Raji (cell line): Measurements from ENCODE around the gene CCDC171.

ENCODE experiments used
- POLR2A ChIP-seq: IDR thresholded peaks from 2 replicates; pipeline ENCODE4 v1.6.1; 2011; ENCODE audit warnings: low read depth, low read length, control low read depth; ENCODE audit not compliant: insufficient read depth

Gene CCDC171

DNA sequence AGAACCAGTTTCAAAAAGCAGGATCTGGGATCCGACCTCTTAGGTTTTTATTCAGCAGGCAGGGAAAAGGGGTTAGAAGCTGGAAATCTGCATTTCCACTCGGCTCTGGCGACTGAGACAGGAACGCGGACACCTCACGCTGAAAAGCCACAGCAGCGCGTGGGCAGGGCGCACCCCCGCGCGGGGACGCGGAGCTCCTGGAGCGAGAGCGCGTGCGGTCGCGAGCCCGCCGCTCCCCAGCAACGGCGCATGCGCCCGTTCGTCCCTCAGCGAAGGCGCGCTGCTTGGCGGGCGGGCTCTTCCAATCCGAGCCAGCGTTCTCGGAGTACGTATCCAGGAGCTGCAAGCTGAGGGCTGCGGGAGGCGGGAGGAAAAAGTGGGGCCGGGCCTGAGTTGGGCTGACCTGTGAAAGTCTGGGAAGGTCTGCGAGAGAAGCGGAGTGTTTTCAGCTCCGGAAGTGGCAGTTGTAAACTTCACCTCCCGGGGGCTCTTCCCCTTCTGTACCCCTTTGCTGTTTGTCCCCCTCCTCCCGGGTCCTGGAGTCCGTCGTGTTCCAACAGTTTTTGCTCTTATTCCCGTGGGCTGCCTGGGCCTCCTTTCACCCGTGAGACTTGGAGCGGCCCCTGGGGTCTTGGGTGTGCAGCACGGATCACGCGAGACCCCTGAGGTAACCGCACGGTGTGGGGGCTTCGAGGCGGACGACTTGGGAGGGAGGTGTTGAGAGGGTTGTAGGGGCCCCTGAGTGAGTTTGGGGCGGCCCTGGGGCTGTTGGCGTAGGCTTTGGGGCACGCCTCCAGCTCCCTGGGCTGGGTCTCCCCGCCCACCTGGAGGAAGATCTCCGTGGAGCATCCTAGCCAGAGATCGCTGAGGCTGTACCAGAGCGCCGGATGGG, at the start of gene CCDC171:
Gene CCDC171, plus strand, starts transcription at position 408 of the 892 bp plus-strand sequence. CDS start 11,046 bp downstream, outside the sequence.
- TF ChIP-seq POLR2A: peak; percentile 94

GRCh38 chr9:15505921-15506320, 46.9 kb upstream of the CCDC171 start:
- no peak for TF ChIP-seq POLR2A

DNA sequence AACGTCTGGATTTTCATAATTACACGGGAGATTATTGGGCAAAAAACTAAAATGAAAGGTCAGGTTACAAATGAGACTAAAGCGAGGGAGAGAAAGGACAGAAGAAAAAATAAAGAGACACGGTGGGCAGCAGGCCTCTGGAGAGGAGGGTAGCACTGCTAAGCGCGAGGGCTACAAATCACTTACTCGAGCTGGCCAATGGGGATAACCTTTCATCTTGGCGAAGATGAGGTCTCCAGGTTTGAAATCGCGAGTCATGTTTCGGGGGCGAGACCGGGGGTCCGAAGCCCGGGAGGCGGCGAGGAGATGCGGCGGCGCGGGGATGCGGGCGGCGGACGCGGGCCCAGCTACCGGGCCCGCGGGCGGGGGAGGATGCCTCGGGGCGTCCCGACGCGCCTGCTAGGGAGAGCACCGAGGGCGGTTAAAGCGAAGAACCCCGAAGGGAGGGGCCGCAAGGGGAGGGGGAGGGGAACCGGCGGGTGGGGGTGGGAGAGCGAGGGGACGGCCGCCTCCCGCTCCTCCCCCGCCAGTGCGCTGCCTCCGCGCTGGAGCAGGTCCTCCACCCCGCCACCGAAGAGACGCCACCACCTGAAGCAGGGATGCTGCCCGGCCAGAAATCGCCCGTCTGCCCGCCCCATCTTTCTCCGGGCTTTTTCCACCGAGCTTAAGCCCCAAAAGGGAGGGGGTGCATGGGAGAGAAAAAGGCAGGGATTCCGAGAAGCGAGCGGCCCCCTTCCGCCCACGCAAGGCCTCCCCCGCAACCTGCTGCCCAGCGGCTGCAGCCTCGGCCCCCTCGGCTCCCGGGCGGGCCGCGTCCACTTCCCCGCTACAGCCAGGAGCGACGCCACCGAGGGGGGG, 42.7 kb upstream of the CCDC171 start:
- TF ChIP-seq POLR2A: no peak

GRCh38 chr9:15510789-15511575, 41.9 kb upstream of the CCDC171 start, which contains the start of gene PSIP1:
PSIP1 (minus strand) TSS chr9:15510970; CDS start chr9:15510188, 782 bp downstream.
- TF ChIP-seq POLR2A: peak; percentile 79

GRCh38 chr9:15512204-15512603, 40.6 kb upstream of the CCDC171 start:
- TF ChIP-seq POLR2A: no peak

- no peak for TF ChIP-seq POLR2A
These were observed 40.0 kb upstream of the CCDC171 start for GRCh38 chr9:15512889-15513288.

DNA sequence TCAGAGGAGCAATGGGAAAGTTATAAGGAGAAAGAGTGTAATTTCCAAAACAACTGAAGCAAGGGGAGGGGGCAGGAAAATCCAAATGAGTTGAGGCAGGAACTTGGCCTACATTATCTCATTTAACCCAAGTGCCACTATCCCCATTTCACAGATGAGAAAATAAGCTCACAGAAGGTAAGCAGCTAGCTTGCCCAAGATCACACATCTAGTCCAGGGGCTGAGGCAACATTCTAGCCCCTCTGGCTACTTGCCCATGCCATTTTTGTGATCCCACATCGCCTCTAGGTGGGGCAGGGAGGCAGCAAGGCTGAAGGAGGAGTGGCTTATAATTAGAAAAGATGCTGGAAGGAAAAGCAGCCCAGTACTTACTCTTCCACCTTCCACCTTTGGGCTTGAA, 39.5 kb upstream of the CCDC171 start:
- TF ChIP-seq POLR2A: no peak

DNA sequence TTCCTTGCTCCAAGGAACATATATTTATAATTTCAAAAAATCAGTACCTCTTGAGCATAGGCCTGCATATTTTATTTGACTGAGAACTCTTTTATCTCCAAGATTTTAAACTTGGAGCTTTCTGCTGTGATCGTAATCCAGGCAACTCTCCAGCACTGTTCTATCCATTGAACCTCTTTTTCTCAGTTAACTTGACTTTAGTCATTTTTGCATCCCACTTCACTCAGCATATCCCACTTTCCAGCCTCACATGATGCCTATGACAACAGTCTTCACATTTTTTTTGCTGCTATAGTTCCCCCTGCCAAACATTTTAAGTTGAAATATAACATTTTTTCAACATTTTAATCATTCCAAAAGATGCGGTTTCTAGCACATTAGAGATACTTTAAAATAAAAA, 33.0 kb upstream of the CCDC171 start:
- no peak for TF ChIP-seq POLR2A

- no peak for TF ChIP-seq POLR2A
These were observed 31.6 kb upstream of the CCDC171 start for GRCh38 chr9:15521254-15521653.

DNA sequence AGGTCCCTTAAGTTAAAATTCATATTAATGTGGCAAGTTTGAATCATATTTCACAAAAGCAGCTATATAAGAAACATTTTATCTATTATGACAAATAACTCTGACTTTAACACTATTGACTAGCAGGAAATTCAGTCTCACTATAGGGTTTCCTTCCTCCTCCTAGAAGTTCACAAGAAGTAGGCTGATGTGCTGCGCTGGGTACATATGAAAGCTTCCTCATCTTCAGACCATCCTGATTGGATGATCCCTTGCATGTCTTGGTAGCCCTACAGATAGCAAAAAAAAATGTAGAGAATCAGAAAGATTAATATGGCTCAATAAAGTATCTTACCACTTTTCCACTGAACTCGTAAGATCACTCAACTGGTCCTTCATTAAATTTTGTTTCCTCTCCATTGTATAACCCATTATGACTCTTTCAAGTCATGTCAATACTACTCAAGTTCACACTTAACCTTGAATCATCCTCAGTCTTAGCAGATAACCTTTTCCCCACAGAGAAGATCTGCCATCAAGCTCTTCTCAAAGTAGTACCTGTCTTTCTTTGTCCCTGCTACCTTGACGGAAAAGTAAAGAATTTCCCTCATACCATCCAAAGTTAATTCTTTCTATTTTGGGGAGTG, 30.6 kb upstream of the CCDC171 start:
- TF ChIP-seq POLR2A: no peak

DNA sequence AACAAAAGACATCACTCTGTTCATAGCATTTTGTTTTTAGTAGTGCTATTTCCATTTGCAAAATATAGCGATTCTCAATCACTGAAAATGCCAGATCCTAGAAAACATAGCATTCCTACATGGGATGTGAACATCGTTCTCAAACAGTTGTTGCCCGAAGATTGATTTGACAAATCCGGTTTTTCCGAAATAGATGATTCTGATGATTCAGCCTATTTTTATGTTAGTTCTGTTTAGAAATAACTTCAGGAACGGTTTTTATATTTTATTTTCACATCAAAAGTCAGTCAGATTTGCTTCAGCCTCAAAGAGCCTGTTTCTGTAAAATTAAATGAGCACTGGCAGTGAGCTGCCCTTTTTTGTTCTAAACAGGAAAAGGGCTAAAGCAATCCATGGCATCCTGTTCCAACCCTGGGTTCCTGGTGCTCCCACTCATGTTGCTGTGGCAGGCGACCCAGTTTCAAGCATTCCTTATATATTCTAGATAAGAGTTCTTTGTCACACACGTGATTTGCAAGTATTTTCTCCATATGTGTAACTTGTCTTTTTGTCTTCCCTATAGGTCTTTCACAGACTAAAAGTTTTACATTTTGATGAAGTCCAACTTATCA, 27.9 kb upstream of the CCDC171 start:
- no peak for TF ChIP-seq POLR2A

- no peak for TF ChIP-seq POLR2A
These were observed 26.9 kb upstream of the CCDC171 start for GRCh38 chr9:15525958-15526357.

GRCh38 chr9:15529566-15530324, 23.1 kb upstream of the CCDC171 start:
- TF ChIP-seq POLR2A: no peak
